Measurements from ENCODE around the gene GYPC. TPM values are rescaled to one million over a fixed set of nuclear protein-coding genes. Genes with fewer than 3 reads are reported as not detected.

Gene GYPC
- total RNA-seq, 1 experiment from 2014 or later: 92.9 TPM

DNA sequence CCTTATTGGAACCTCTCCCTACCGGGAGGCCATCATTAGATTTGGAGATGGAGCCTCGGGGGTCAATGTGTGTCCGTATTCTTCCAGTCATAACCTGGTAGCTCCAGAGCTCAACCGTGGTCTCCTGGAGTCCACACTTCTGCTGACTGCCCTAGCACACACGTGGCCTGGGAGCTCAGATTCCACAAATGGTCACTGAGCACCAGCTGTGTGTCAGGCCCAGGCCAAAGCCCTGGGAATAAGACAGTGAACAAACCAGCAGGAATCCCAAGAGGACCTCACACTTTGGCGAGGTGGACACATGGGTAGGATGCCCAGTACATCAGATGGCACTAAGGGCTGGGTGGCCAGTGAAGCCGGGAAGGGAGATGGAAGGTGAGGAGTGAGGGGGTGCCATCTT lies 15.5 kb downstream of the GYPC start:
- no peak for DNase-seq
- H3K27me3 ChIP-seq (ENCODE audit: control insufficient read depth, insufficient read depth, low read length): no peaks in the 10 kb centered on the region
- no peaks in the 10 kb centered on the region for H3K36me3 ChIP-seq (replicated peaks; ENCODE audit: control insufficient read depth, insufficient read depth, low read length)
- H3K4me3 ChIP-seq (ENCODE audit: insufficient read depth, low read depth, low read length): no peak overlapping the region

DNA sequence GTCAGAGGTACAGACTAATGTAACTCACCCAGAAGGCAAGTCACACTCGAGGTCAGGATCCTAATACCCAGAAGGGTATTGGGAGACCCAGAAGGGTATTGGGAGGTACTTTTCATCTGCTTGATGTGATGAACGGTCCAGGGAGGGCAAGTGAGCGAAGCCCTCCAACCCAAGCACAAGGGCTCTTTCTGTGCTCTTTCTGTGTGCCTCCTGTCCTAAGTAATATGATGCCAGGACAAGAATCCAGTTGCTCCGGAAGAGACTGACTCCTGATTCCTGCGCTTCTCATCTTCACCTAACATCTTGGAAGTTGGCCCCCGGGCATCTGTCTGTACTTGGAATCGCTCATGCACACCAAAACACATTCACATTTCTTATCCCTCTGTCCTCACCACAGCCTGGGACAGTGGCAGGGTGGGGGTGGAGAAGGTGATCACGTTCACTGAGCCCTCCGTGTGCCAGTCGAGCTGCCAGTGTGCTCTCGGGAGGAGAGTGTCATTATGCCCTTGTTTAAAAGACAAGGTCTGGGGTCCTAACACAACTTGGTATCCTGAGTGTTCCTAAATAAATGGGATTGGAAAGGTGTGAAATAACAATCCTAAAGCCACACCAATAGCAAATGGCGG lies 17.1 kb downstream of the GYPC start:
- H3K36me3 ChIP-seq (replicated peaks; ENCODE audit: control insufficient read depth, insufficient read depth, low read length): no peaks in the 10 kb centered on the region
- no peaks in the 10 kb centered on the region for H3K27me3 ChIP-seq (ENCODE audit: control insufficient read depth, insufficient read depth, low read length)
- no peak overlapping the region for H3K4me3 ChIP-seq (ENCODE audit: insufficient read depth, low read depth, low read length)
- DNase-seq: no peak

DNA sequence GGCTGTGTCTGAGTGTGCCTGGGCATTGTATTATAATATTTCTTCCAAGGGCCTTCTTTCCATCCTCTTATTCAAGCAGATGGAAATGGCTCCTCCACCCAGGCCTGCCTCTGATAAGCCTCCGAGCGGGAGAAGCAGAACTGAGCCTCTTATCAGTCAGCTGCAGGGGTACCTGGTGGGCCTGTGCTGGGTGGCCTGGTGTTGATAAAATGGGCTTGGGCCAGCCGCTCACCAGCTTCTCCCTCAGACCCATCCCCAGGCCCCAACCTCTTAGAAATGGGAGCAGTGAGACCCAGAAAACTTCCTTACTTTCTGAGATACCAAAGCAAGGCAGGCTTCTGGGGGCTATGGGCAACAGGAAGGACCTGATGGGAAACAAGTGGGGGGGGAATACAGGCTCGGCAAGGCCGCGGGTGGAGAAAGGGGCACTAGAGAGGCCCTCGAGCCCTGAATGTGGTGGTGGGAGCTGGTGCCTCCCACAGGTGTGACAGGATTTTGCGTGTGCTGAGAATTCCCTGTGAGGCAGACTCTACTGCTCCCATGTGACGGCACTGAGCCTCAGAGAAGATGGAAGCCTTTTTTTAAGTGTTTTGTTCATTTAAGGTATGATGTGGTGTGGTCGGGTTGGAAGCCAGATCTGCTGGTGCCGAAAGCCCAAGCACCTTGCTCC lies 18.3 kb downstream of the GYPC start:
- DNase-seq: no peak
- no peaks in the 10 kb centered on the region for H3K36me3 ChIP-seq (replicated peaks; ENCODE audit: control insufficient read depth, insufficient read depth, low read length)
- H3K4me3 ChIP-seq (ENCODE audit: insufficient read depth, low read depth, low read length): no peak overlapping the region
- H3K27me3 ChIP-seq (ENCODE audit: control insufficient read depth, insufficient read depth, low read length): no peaks in the 10 kb centered on the region

GRCh38 chr2:126675637-126676036 lies 19.7 kb downstream of the GYPC start:
- H3K36me3 ChIP-seq (replicated peaks; ENCODE audit: control insufficient read depth, insufficient read depth, low read length): no peaks in the 10 kb centered on the region
- no peak for DNase-seq
- H3K4me3 ChIP-seq (ENCODE audit: insufficient read depth, low read depth, low read length): no peak overlapping the region
- no peaks in the 10 kb centered on the region for H3K27me3 ChIP-seq (ENCODE audit: control insufficient read depth, insufficient read depth, low read length)

DNA sequence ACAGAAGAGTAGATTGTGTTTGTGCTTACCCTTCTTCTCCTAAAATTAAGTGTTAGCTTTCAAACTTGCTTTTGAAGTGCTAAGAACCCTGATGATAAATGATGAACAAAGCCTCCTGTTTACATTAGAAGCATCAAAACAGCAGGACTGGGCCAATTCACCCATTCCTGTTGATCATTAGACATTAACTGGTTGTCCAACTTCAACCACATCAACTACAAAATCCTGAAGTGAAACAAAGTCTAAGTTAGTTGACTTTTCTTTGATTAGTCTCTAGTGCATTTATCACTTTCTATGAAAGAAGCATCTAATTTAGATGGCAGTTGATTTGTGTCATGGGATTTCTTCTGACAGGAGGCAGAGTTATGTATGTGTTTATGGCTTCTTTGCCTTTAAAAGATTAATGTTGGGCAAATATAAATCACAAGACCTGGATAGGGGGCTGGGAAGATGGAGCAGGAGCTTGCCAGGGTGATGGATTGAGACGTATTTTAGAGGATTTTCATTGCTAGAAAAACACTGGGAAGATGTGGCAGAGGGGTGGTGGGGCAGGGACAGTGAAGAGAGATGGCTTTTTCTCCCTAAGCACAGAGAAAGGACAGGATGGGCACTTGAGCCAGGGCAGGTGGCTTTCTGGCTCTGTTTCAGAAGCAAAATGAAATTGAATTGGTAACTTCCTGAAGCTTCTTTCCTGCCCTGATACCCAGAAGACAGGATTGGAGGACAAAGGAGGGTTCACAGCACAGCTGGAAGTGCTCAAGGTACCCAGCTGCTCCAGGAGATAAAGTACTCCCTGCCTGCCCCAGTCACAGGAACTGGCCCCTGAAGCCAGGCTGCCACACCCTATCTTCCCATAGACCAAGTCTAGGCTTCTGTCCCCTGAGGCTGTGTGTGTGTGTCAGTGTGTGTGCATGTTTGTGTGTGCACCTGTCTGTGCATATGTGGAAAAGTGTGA lies 20.5 kb downstream of the GYPC start:
- Histone ChIP-seq H3K36me3 (replicated peaks; ENCODE audit: control insufficient read depth, insufficient read depth, low read length) (no peaks in the 10 kb centered on the region), H3K4me3 (ENCODE audit: insufficient read depth, low read depth, low read length) (no peak overlapping the region), H3K27me3 (ENCODE audit: control insufficient read depth, insufficient read depth, low read length) (no peaks in the 10 kb centered on the region)
- no peak for DNase-seq

GRCh38 chr2:126677176-126677538 lies 21.2 kb downstream of the GYPC start:
- Histone ChIP-seq H3K4me3 (ENCODE audit: insufficient read depth, low read depth, low read length) (no peak overlapping the region), H3K36me3 (replicated peaks; ENCODE audit: control insufficient read depth, insufficient read depth, low read length) (no peaks in the 10 kb centered on the region), H3K27me3 (ENCODE audit: control insufficient read depth, insufficient read depth, low read length) (no peaks in the 10 kb centered on the region)
- DNase-seq: no peak

- no peak for DNase-seq
- H3K27me3 ChIP-seq (ENCODE audit: control insufficient read depth, insufficient read depth, low read length): no peaks in the 10 kb centered on the region
Measured at GRCh38 chr2:126678269-126679065, 22.5 kb downstream of the GYPC start.

GRCh38 chr2:126679094-126679713 lies 23.2 kb downstream of the GYPC start:
- Histone ChIP-seq H3K36me3 (replicated peaks; ENCODE audit: control insufficient read depth, insufficient read depth, low read length) (no peaks in the 10 kb centered on the region), H3K27me3 (ENCODE audit: control insufficient read depth, insufficient read depth, low read length) (no peaks in the 10 kb centered on the region), H3K4me3 (ENCODE audit: insufficient read depth, low read depth, low read length) (no peak overlapping the region)
- no peak for DNase-seq

More at GRCh38 chr2:126678269-126679065, 22.5 kb downstream of the GYPC start:
- Histone ChIP-seq H3K4me3 (ENCODE audit: insufficient read depth, low read depth, low read length) (no peak overlapping the region), H3K36me3 (replicated peaks; ENCODE audit: control insufficient read depth, insufficient read depth, low read length) (no peaks in the 10 kb centered on the region)

GRCh38 chr2:126681505-126681904 lies 25.5 kb downstream of the GYPC start:
- Histone ChIP-seq H3K4me3 (ENCODE audit: insufficient read depth, low read depth, low read length) (no peak overlapping the region), H3K27me3 (ENCODE audit: control insufficient read depth, insufficient read depth, low read length) (no peaks in the 10 kb centered on the region), H3K36me3 (replicated peaks; ENCODE audit: control insufficient read depth, insufficient read depth, low read length) (no peaks in the 10 kb centered on the region)
- no peak for DNase-seq

DNA sequence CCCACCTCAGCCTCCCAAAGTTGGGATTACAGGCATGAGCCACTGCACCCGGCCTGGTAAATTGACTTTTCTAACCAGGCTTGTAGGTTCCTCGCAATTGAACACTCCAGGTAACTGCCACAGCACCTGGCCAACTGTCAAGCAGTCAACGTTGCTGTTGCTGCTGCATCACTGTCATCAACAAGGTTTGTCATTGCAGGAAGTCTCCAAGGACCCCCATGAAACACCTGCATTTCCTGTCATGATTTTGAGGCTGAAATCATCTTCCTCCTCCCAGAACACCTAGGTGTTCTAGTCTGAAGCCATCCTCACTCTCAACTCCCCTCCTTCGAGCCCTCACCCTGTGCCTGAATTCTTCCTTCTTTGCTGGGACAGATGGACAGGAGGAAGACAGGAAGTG lies 29.7 kb downstream of the GYPC start:
- H3K36me3 ChIP-seq (replicated peaks; ENCODE audit: control insufficient read depth, insufficient read depth, low read length): no peaks in the 10 kb centered on the region
- DNase-seq: no peak
- no peak overlapping the region for H3K4me3 ChIP-seq (ENCODE audit: insufficient read depth, low read depth, low read length)
- no peaks in the 10 kb centered on the region for H3K27me3 ChIP-seq (ENCODE audit: control insufficient read depth, insufficient read depth, low read length)

GRCh38 chr2:126686286-126686685 lies 30.3 kb downstream of the GYPC start:
- H3K4me3 ChIP-seq (ENCODE audit: insufficient read depth, low read depth, low read length): no peak overlapping the region
- DNase-seq: no peak
- no peaks in the 10 kb centered on the region for H3K27me3 ChIP-seq (ENCODE audit: control insufficient read depth, insufficient read depth, low read length)
- no peaks in the 10 kb centered on the region for H3K36me3 ChIP-seq (replicated peaks; ENCODE audit: control insufficient read depth, insufficient read depth, low read length)

DNA sequence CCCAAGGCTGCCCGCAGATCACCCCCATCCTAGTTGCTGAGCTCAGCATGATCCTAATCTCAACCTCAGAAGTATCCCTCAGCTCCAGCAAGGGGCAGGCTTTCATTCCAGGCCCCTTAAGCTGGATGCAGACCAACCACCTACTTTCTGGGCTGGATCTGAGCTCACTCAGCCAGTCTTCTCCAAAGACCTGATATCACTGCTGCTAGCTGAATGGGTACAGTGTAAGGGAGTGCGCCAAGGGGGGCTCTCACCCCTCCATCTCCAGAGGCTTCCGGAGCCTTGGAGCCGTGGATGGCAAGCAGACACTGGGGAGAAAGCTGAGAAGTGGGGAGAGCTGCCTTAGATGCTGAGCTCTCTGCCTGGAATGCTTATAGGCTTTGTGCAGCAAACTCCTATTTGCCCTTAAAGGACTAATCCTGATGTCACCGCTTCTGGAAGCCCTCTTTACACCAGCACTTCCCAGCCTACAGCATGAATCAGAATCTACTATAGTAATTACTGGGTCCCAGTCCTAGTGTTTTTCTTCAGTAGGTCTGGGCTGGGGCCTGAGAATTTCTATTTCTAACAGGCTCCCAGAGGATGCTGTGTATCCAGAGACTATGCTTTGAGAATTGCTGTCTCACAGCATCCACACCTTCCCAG lies 31.0 kb downstream of the GYPC start:
- DNase-seq: no peak
- no peaks in the 10 kb centered on the region for H3K27me3 ChIP-seq (ENCODE audit: control insufficient read depth, insufficient read depth, low read length)
- no peaks in the 10 kb centered on the region for H3K36me3 ChIP-seq (replicated peaks; ENCODE audit: control insufficient read depth, insufficient read depth, low read length)
- no peak overlapping the region for H3K4me3 ChIP-seq (ENCODE audit: insufficient read depth, low read depth, low read length)

DNA sequence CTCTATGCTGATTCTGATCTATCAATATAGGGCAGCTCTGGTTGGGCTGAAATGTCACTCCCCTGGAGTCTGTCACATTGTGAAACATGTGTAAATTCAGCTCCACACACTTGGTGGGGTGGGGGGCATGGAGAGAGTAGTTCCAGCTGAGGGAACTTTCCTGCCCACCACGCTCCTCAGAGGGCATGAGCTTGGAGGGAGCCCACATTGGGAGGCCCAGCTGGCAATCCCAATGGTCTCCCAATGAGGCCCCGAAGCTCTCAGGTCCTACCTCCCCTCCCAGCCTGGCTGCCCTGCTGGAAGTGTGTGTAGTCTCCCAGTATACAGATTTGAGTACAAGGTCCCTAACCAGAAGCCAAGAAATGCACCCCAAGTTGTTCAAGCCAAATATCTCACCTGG lies 31.5 kb downstream of the GYPC start:
- no peaks in the 10 kb centered on the region for H3K36me3 ChIP-seq (replicated peaks; ENCODE audit: control insufficient read depth, insufficient read depth, low read length)
- no peak overlapping the region for H3K4me3 ChIP-seq (ENCODE audit: insufficient read depth, low read depth, low read length)
- no peaks in the 10 kb centered on the region for H3K27me3 ChIP-seq (ENCODE audit: control insufficient read depth, insufficient read depth, low read length)
- DNase-seq: no peak
